Osteoblast (primary cell): ENCODE results near the gene CCDC71L. TPM values are rescaled to one million over a fixed set of nuclear protein-coding genes. Genes with fewer than 3 reads are reported as not detected.
"Not testable (repeated sequence)": the region's sequence is repeated elsewhere in the genome, so short reads cannot be mapped to it uniquely, and the experiment has no call there.

ENCODE experiments used
- DNase-seq: peaks from one replicate; pipeline ENCODE4 v3.0.0; 2011; ENCODE audit warnings: low spot score, mixed read lengths; ENCODE audit not compliant: insufficient read length; ENCODE audit errors: missing footprints
- H2AFZ ChIP-seq: 2 replicates; pipeline ENCODE4 v1.6.0; 2011; ENCODE audit warnings: mild to moderate bottlenecking, low read length
- H3K27ac ChIP-seq: 2 replicates; pipeline ENCODE4 v1.5.1; 2011; ENCODE audit warnings: mild to moderate bottlenecking, low read depth, low read length, moderate library complexity
- H3K27me3 ChIP-seq: 2 replicates; pipeline ENCODE4 v1.6.0; 2012; ENCODE audit warnings: mild to moderate bottlenecking, control low read depth, inconsistent platforms, low read length, moderate library complexity; ENCODE audit not compliant: insufficient read depth
- H3K36me3 ChIP-seq: 2 replicates; pipeline ENCODE4 v1.5.1; 2011; ENCODE audit warnings: mild to moderate bottlenecking, low read length, control low read depth, moderate library complexity; ENCODE audit not compliant: insufficient read depth
- H3K4me1 ChIP-seq: 2 replicates; pipeline ENCODE4 v1.5.1; 2011; ENCODE audit warnings: mild to moderate bottlenecking, low read length, control low read depth, moderate library complexity; ENCODE audit not compliant: insufficient read depth
- H3K4me2 ChIP-seq: 2 replicates; pipeline ENCODE4 v1.6.0; 2011; ENCODE audit warnings: mild to moderate bottlenecking, low read length; ENCODE audit not compliant: insufficient read depth
- H3K4me3 ChIP-seq: fragments of 200-600 bp; sonication (generic); 3 replicates; pipeline ENCODE4 v1.5.1; 2012; ENCODE audit warnings: mild to moderate bottlenecking, low read length, inconsistent platforms; ENCODE audit not compliant: insufficient read depth
- H3K79me2 ChIP-seq: 2 replicates; pipeline ENCODE4 v1.6.0; 2012; ENCODE audit warnings: mild to moderate bottlenecking, low read length, control low read depth, inconsistent platforms; ENCODE audit not compliant: insufficient read depth
- H3K9me3 ChIP-seq: 2 replicates; pipeline ENCODE4 v1.5.1; 2011; ENCODE audit warnings: low read depth, low read length, control low read depth
- H4K20me1 ChIP-seq: 2 replicates; pipeline ENCODE4 v1.6.0; 2012; ENCODE audit warnings: mild to moderate bottlenecking, low read length, control low read depth; ENCODE audit not compliant: insufficient read depth
- CTCF ChIP-seq: IDR thresholded peaks from 2 replicates; pipeline ENCODE4 v1.5.1; 2011; ENCODE audit warnings: mild to moderate bottlenecking, low read depth, low read length, moderate library complexity; ENCODE audit errors: extremely low read depth
- total RNA-seq: library from RNA; depleted of rRNA; stranded (reverse); fragments of >200 nt; gene quantifications from 2 replicates; pipeline ENCODE4 v1.2.3, GENCODE V29; 2012

CCDC71L gene
- 29.3 and 31.5 TPM in 2 replicates for total RNA-seq

- no peaks in the 10 kb centered on the region for H3K9me3 ChIP-seq
- H3K27ac ChIP-seq: peak within 1 kb of the TSS; percentile 86
- peak; percentile 99 for DNase-seq
- peak within 1 kb of the TSS; percentile 91 for H3K4me2 ChIP-seq
- peaks cover 21% of the 10 kb centered on the region for H3K4me1 ChIP-seq
- peaks cover 22% of the 10 kb centered on the region for H3K79me2 ChIP-seq
- no peak for TF ChIP-seq CTCF
- no peaks in the 10 kb centered on the region for H3K27me3 ChIP-seq
- peaks cover 8% of the 10 kb centered on the region for H4K20me1 ChIP-seq
- H3K4me3 ChIP-seq: peak within 1 kb of the TSS; percentile 92
- H3K36me3 ChIP-seq: no peaks in the 10 kb centered on the region
- H2AFZ ChIP-seq: peak within 1 kb of the TSS; percentile 92
Measured at GRCh38 chr7:106660862-106661720, at the start of gene CCDC71L. CCDC71L (minus strand) TSS chr7:106661158; CDS start chr7:106660896, 262 bp downstream.

GRCh38 chr7:106709604-106710003 lies 48.6 kb upstream of the CCDC71L start:
- not testable (repeated sequence) for H3K79me2 ChIP-seq, H3K27ac ChIP-seq, H3K4me3 ChIP-seq, H2AFZ ChIP-seq, H4K20me1 ChIP-seq, H3K4me2 ChIP-seq, H3K9me3 ChIP-seq, H3K36me3 ChIP-seq, H3K4me1 ChIP-seq, H3K27me3 ChIP-seq, DNase-seq

GRCh38 chr7:106704000-106704840 lies 43.3 kb upstream of the CCDC71L start:
- Histone ChIP-seq H3K9me3 (no peaks in the 10 kb centered on the region), H3K36me3 (no peaks in the 10 kb centered on the region), H2AFZ (peak overlapping the region; percentile 34), H3K27me3 (no peaks in the 10 kb centered on the region), H3K4me3 (no peak overlapping the region), H4K20me1 (no peaks in the 10 kb centered on the region), H3K4me2 (no peak overlapping the region), H3K79me2 (no peaks in the 10 kb centered on the region), H3K4me1 (no peaks in the 10 kb centered on the region), H3K27ac (no peak overlapping the region)
- TF ChIP-seq CTCF: no peak
- no peak for DNase-seq

- Histone ChIP-seq H2AFZ (no peak overlapping the region), H3K4me1 (peaks cover 3% of the 10 kb centered on the region), H3K9me3 (no peaks in the 10 kb centered on the region), H3K79me2 (no peaks in the 10 kb centered on the region), H3K4me2 (no peak overlapping the region), H3K27ac (no peak overlapping the region), H3K4me3 (no peak overlapping the region), H3K36me3 (no peaks in the 10 kb centered on the region), H4K20me1 (no peaks in the 10 kb centered on the region), H3K27me3 (no peaks in the 10 kb centered on the region)
- DNase-seq: no peak
- no peak for TF ChIP-seq CTCF
Measured at GRCh38 chr7:106693677-106694353, 32.9 kb upstream of the CCDC71L start.
